Calu3 (cell line): ENCODE data around the gene ESX1. TPM values are rescaled to one million over a fixed set of nuclear protein-coding genes. Genes with fewer than 3 reads are reported as not detected.

Experiments used
- BruUV-seq: library from RNA; stranded (reverse); fragments of 400-500 nt; replicated peaks from 2 replicates; lab custom pipeline; 2021; lab: Mats Ljungman, UMichigan
- CTCF ChIA-PET: fragments of 300-600 bp; sonication (Branson Sonifier 250); formaldehyde crosslinking; loops from one replicate; lab custom pipeline; 2022; ENCODE audit warnings: antibody characterized with exemption; lab: Charles Lee
- DNase-seq: peaks from one replicate; pipeline ENCODE4 v3.0.0; 2022
- H3K27ac Mint-ChIP-seq: one replicate; pipeline ENCODE4 v1.8.0; 2022; ENCODE audit warnings: mixed read lengths; ENCODE audit not compliant: unreplicated experiment
- H3K27me3 Mint-ChIP-seq: one replicate; pipeline ENCODE4 v1.8.0; 2022; ENCODE audit warnings: mixed read lengths; ENCODE audit not compliant: unreplicated experiment
- H3K36me3 Mint-ChIP-seq: one replicate; pipeline ENCODE4 v1.8.0; 2022; ENCODE audit warnings: mild to moderate bottlenecking, moderate library complexity, mixed read lengths; ENCODE audit not compliant: insufficient read depth, unreplicated experiment
- H3K4me1 Mint-ChIP-seq: one replicate; pipeline ENCODE4 v1.8.0; 2022; ENCODE audit warnings: mild to moderate bottlenecking, low read depth, mixed read lengths; ENCODE audit not compliant: unreplicated experiment
- H3K4me3 Mint-ChIP-seq: one replicate; pipeline ENCODE4 v1.8.0; 2022; ENCODE audit warnings: mild to moderate bottlenecking, low read depth, moderate library complexity, mixed read lengths; ENCODE audit not compliant: unreplicated experiment
- H3K9me3 Mint-ChIP-seq: one replicate; pipeline ENCODE4 v1.8.0; 2022; ENCODE audit warnings: low read depth, mixed read lengths; ENCODE audit not compliant: unreplicated experiment
- CTCF ChIP-seq: fragments of 200-600 bp; IDR thresholded peaks from one replicate; pipeline ENCODE4 v1.8.0; 2022; ENCODE audit warnings: antibody characterized with exemption; ENCODE audit not compliant: unreplicated experiment
- intact Hi-C: fragments of 100-400 bp; cut with micrococcal nuclease; formaldehyde crosslinking; loops from one replicate; pipeline ENCODE4 v1.10.0; 2022; ENCODE audit not compliant: unreplicated experiment
- total RNA-seq: library from RNA; stranded (reverse); gene quantifications from 2 replicates; pipeline ENCODE4 v1.2.3, GENCODE V29; 2022

Gene ESX1
- total RNA-seq, 1 experiment from 2014 or later: not detected

- BruUV-seq: no TSS peak
- H3K36me3 Mint-ChIP-seq: no peaks in the 10 kb centered on the region
- DNase-seq: no peak
- no peaks in the 10 kb centered on the region for H3K9me3 Mint-ChIP-seq
- intact Hi-C loops: no loop called here
- TF ChIP-seq CTCF: no peak
- no peak overlapping the region for H3K4me3 Mint-ChIP-seq
- H3K27me3 Mint-ChIP-seq: no peaks in the 10 kb centered on the region
- no peaks in the 10 kb centered on the region for H3K4me1 Mint-ChIP-seq
- H3K27ac Mint-ChIP-seq: no peak overlapping the region
- CTCF ChIA-PET: no interaction called here
Observed at GRCh38 chrX:104285201-104285600, 30.5 kb upstream of the ESX1 start.

GRCh38 chrX:104284507-104284906 lies 29.8 kb upstream of the ESX1 start:
- intact Hi-C loops: no loop called here
- Mint-ChIP-seq H3K36me3 (no peaks in the 10 kb centered on the region), H3K27me3 (no peaks in the 10 kb centered on the region), H3K9me3 (no peaks in the 10 kb centered on the region), H3K4me1 (no peaks in the 10 kb centered on the region), H3K4me3 (no peak overlapping the region), H3K27ac (no peak overlapping the region)
- DNase-seq: no peak
- CTCF ChIA-PET: no interaction called here
- no peak for TF ChIP-seq CTCF
- no TSS peak for BruUV-seq

GRCh38 chrX:104282166-104282725 lies 27.5 kb upstream of the ESX1 start:
- Mint-ChIP-seq H3K27me3 (peaks cover 17% of the 10 kb centered on the region), H3K4me3 (no peak overlapping the region), H3K9me3 (no peaks in the 10 kb centered on the region), H3K4me1 (no peaks in the 10 kb centered on the region), H3K36me3 (no peaks in the 10 kb centered on the region), H3K27ac (no peak overlapping the region)
- no peak for DNase-seq
- TF ChIP-seq CTCF: no peak
- intact Hi-C loops: no loop called here
- BruUV-seq: no TSS peak
- CTCF ChIA-PET: no interaction called here

GRCh38 chrX:104281564-104281963 lies 26.8 kb upstream of the ESX1 start:
- Mint-ChIP-seq H3K4me1 (no peaks in the 10 kb centered on the region), H3K27ac (no peak overlapping the region), H3K27me3 (peaks cover 17% of the 10 kb centered on the region), H3K36me3 (no peaks in the 10 kb centered on the region), H3K4me3 (no peak overlapping the region), H3K9me3 (no peaks in the 10 kb centered on the region)
- no peak for TF ChIP-seq CTCF
- intact Hi-C loops: no loop called here
- CTCF ChIA-PET: no interaction called here
- DNase-seq: no peak
- no TSS peak for BruUV-seq
